ENCODE results near the gene IL15.
"Not testable (repeated sequence)": the region's sequence is repeated elsewhere in the genome, so short reads cannot be mapped to it uniquely, and the experiment has no call there.

The IL15 gene

GRCh38 chr4:141652161-141652778 lies 15.9 kb downstream of the IL15 start:
- DNase-seq, result no peak

DNA sequence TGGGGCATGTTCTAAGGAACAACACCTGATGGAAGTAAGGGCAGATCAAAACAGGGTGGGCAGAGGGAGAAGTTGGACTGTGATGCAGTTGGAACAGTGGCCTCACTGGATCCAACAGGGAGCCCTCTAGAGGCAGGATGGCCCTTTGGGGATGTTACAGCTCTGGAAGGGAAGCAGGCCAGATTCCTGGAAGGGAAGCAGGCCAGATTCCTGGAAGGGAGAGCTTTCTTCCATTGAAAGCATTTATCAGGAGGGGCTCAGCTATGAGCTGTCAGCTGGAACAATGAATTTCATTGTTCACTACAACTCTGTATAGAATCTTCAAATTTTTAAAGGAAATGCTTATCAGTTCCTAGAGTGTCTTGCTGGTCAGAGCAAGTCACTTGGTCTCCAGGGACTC lies 17.7 kb downstream of the IL15 start:
- no peak for DNase-seq

DNA sequence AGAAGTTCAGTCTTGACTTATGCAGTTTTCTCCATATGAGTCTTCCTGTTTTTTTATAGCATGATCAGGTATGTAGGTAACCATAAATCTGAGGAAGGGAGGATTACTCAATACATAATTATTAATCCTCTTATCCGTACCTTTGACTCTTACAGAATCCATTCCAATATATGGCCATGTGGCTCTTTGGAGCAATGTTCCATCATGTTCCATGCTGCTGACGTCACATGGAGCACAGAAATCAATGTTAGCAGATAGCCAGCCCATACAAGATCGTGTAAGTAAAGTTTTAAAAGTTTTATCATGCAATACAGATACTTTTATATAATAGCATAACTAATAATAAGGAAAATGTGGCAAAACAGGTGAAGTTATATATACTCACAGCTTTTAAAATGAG lies 19.6 kb downstream of the IL15 start:
- DNase-seq, result no peak

DNA sequence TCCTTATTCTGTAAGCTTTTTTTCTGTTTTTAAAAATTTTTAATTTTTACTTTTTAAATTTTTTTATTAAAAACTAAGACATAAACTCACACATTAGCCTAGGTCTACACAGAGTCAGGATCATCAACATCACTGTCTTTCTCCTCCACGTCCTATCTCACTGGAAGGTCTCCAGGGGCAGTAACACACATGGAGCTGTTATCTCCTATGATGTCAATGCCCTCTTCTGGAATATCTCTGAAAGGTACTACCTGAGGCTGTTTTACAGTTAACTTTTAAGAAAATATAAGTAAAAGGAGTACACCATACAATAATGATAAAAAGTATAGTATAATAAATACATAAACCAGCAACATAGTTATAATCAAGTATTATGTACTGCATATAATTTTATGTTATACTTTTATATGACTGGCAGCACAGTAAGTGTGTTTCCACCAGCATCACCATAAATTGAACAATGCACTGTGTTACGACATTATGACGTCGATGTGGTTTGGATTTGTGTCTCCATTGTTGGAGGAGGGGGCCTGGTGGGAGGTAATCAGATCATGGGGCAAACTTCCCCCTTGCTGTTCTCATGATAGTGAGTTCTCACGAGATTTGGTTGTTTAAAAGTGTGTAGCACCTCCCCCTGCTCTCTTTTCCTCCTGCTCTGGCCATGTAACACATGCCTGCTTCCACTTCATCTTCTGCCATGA lies 21.3 kb downstream of the IL15 start:
- DNase-seq, result no peak

- no peak for DNase-seq
Measured at GRCh38 chr4:141658309-141658708, 21.9 kb downstream of the IL15 start.

DNA sequence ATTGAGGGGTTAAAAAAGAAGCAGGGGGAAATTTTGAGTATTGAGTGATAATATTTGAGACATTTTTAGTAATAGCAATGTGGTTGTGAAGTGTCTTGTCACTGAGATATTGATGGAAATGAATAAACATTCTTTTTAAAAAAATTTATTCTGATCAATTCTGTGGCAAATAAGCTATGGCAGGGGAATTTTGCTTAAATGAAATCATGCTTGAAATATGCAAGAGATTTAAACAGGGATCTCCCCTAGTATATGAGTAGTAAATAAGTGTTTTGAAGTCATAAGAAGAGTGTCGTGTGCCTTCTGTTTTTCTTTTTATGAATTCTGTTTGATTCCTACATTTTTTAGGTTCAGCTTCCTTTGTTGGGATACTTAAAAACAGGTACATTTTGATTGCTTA lies 23.2 kb downstream of the IL15 start:
- no peak for DNase-seq

DNA sequence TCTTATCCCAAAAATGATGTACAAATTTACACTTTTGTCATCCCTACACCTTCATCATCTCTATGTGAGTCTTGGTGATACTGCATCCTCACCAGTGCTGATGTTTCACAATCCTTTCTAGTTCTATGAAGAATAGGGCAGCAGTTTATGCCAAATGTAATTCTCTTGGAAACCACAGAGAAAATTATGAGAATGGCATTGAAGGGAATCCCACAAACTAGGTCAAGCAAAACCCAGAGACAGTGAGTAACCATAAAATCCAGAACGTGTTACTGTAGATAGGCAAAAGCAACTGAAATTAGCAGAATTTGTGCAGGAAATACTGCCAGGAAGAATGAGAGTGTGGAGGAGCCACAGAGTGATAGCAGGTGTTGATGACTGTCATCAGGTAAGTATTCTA lies 24.5 kb downstream of the IL15 start:
- DNase-seq, result no peak

GRCh38 chr4:141668200-141668910 lies 32.0 kb downstream of the IL15 start:
- no peak for DNase-seq

- no peak for DNase-seq
Measured at GRCh38 chr4:141669501-141669900, 33.1 kb downstream of the IL15 start.

- no peak for DNase-seq
Measured at GRCh38 chr4:141675384-141675783, 39.0 kb downstream of the IL15 start.

GRCh38 chr4:141676087-141676670 lies 39.8 kb downstream of the IL15 start:
- no peak for DNase-seq

DNA sequence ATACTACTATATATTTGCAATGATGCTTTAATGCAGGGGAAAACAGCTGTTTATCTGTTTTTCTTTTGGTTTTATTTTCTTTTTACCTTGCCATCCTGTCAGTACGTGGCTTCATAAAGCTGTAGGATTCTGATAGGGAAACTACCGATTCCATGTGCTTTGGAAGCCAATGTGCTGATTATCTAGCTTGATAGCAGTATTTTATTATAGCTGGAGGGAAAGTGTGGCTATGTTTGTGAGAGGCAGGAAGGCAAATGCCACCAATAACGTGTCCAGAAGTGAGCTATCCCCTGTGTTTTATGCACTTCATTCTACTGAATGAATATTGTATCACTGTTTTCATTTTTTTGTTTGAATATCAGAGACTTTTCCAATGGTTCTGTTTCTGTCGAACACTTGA lies 43.7 kb downstream of the IL15 start:
- no peak for DNase-seq

DNA sequence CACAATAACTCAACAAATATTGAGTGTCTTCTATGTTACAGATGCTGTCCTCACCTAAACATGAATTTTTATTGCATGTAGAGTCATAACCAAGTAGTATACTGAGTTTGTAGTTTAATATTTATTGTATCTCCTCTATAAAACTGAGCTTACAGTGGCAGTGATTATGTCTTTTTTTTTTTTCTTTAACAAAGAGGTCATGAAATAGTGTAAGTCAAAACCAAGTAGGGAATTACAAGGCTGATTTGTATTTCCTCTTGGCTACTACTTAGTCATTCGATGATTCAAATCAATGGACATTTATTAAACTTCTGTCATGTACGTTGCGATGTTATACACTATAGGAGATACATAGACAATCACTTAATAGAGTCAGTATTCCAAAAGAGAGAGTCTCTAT lies 48.4 kb downstream of the IL15 start:
- no peak for DNase-seq

DNA sequence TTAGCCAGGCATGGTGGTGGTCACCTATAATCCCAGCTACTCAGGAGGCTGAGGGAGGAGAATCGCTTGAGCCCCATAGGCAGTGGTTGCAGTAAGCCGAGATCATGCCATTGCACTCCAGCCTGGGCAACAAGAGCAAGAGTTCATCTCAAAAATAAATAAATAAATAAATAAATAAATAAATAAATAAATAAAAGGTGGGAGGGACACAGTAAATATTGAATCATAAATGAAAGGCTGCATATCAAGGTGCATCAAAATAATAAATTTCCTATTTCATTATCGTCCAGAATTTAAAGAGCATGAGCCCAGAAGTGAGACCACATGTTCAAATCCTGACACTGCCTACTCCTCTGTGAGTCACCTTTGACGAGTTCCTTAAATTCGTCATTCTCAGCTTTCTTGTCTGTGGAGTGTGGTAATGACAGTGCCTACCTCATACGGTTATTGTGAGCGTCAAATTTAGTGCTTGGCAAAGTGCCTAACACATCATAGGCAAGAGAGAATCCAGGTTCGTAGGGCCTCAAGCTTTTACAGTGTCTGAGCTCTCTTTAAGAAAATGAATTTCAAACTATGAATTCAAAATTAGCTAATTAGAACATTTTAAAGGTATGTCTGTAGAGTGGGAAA lies 49.9 kb downstream of the IL15 start:
- no peak for DNase-seq

DNA sequence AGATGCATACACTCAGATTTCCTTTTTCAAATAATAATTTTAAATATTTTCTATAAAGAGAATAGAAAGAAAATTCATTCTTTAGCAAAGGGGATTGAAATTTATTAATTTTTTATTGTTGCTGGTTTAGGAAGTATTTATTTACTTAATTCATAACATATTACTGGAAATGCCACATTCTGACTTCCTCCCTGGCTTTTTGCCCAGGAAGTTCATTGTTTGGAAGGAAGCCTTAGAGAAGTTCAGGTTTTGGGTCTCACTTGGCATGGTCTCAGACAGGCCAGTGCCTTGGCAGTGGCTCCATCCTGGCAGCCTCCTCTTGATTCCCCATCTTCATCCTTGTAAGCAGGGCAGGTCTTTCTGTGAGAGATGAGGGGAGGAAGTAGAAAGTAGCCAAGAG lies 50.5 kb downstream of the IL15 start:
- no peak for DNase-seq

DNA sequence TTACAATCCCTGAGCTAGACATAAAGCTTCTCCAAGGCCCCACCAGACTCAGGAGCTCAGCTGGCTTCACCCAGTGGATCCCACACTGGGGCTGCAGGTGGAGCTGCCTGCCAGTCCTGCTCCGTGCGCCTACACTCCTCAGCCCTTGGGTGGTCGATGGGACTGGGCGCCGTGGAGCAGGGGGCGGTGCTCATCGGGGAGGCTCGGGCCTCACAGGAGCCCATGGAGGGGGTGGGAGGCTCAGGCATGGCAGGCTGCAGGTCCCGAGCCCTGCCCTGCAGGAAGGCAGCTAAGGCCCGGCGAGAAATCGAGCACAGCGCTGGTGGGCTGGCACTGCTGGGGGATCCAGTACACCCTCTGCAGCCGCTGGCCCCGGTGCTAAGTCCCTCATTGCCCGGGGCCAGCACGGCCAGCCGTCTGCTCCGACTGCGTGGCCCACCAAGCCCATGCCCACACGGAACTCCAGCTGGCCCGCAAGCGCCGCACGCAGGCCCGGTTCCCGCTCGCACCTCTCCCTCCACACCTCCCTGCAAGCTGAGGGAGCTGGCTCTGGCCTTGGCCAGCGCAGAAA lies 53.4 kb downstream of the IL15 start:
- DNase-seq, result not testable (repeated sequence)

- not testable (repeated sequence) for DNase-seq
Measured at GRCh38 chr4:141691247-141691646, 54.9 kb downstream of the IL15 start.

DNA sequence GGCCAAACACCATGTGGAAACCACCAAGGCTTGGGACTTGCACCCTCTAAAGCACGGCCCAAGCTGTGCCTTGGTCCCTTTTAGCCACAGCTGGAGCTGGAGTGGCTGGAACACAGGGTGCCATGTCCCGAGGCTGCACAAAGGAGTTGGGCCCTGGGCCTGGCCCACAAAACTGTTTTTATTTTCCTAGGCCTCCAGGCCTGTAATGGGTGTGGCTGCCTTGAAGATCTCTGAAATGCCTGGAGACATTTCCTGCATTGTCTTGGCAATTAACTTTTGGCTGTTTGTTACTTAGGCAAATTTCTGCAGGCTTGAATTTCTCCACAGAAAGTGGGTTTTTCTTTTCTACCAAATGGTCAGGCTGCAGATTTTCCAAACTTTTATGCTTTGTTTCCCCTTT lies 55.7 kb downstream of the IL15 start:
- no peak for DNase-seq

- DNase-seq, result no peak
Measured at GRCh38 chr4:141697116-141697515, 60.7 kb downstream of the IL15 start.

GRCh38 chr4:141702472-141703182 lies 66.2 kb downstream of the IL15 start:
- no peak for DNase-seq

GRCh38 chr4:141703497-141703896 lies 67.1 kb downstream of the IL15 start:
- DNase-seq, result no peak

DNA sequence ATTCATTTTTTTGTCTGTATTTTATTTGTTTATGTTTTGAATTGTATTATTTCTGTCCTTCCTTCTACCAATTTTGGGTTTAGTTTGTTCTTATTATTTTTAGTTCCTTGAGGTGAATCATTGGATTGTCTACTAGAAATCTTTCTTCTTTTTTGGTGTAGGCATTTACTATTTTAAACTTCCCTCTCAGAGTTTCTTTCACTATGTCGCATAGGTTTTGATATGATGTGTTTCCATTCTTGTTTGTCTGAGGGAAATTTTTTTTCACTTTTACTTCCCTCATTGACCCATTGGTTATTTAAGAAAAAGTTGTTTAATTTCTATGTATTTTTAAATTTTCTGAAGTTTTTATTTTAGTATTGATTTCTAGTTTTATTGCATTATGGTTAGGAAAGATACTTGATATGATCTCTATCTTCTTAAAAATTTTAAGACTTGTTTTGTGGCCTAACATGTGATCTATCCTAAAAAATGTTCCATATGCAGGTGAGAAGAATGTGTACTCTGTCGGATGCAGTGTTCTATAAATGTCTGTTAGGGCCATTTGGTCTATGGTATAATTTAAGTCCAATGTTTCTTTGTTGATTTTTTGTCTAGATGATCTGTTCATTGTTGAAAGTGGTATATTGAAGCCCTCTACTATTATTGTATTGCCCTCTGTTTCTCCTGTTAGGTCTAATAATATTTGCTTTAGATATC lies 68.8 kb downstream of the IL15 start:
- DNase-seq, result no peak

Measured in stimulated activated CD4-positive, alpha-beta T cell treated with anti-CD3 and anti-CD28 coated beads, Interleukin-4, amount 100 ng/mL, for 1 hour (primary cell).